HG03280 (cell line): ENCODE results near the gene CAMK1D.
A peak's percentile ranks its signal among the peaks of the same experiment; 100 is the strongest.
"Not testable (repeated sequence)": the region's sequence is repeated elsewhere in the genome, so short reads cannot be mapped to it uniquely, and the experiment has no call there.

Source experiments
- ATAC-seq: cut with Tn5 transposase; IDR thresholded peaks from one replicate; pipeline ENCODE4 v1.9.1; 2021; ENCODE audit warnings: mild to moderate bottlenecking, moderate library complexity; ENCODE audit not compliant: unreplicated experiment

Gene CAMK1D

GRCh38 chr10:12348870-12349628 lies at the start of gene CAMK1D:
Gene CAMK1D (plus strand): TSS chr10:12349547.
- peak; percentile 48 for ATAC-seq

- ATAC-seq, result not testable (repeated sequence)
Measured at GRCh38 chr10:12301036-12301435, 48.3 kb upstream of the CAMK1D start.

- ATAC-seq, result no peak
Measured at GRCh38 chr10:12308057-12308456, 41.3 kb upstream of the CAMK1D start.

- no peak for ATAC-seq
Measured at GRCh38 chr10:12308736-12309375, 40.5 kb upstream of the CAMK1D start.

GRCh38 chr10:12309783-12310182 lies 39.6 kb upstream of the CAMK1D start:
- ATAC-seq, result not testable (repeated sequence)

GRCh38 chr10:12314836-12315235 lies 34.5 kb upstream of the CAMK1D start:
- ATAC-seq, result no peak

GRCh38 chr10:12319076-12319475 lies 30.3 kb upstream of the CAMK1D start:
- ATAC-seq, result no peak

GRCh38 chr10:12320892-12321291 lies 28.5 kb upstream of the CAMK1D start:
- ATAC-seq, result no peak

GRCh38 chr10:12321641-12322040 lies 27.7 kb upstream of the CAMK1D start:
- ATAC-seq, result no peak

GRCh38 chr10:12322583-12323131 lies 26.7 kb upstream of the CAMK1D start:
- ATAC-seq, result no peak

- ATAC-seq, result no peak
Measured at GRCh38 chr10:12324530-12324929, 24.8 kb upstream of the CAMK1D start.

GRCh38 chr10:12327074-12327473 lies 22.3 kb upstream of the CAMK1D start:
- no peak for ATAC-seq

- no peak for ATAC-seq
Measured at GRCh38 chr10:12327476-12327875, 21.9 kb upstream of the CAMK1D start.

- not testable (repeated sequence) for ATAC-seq
Measured at GRCh38 chr10:12328312-12328711, 21.0 kb upstream of the CAMK1D start.

- no peak for ATAC-seq
Measured at GRCh38 chr10:12332572-12333379, 16.6 kb upstream of the CAMK1D start.

- ATAC-seq, result peak; percentile 66
Measured at GRCh38 chr10:12333380-12334185, 15.8 kb upstream of the CAMK1D start.

GRCh38 chr10:12334186-12334530 lies 15.2 kb upstream of the CAMK1D start:
- ATAC-seq, result no peak

- ATAC-seq, result not testable (repeated sequence)
Measured at GRCh38 chr10:12335169-12335568, 14.2 kb upstream of the CAMK1D start.

- ATAC-seq, result no peak
Measured at GRCh38 chr10:12337453-12338372, 11.6 kb upstream of the CAMK1D start.

GRCh38 chr10:12338981-12339380 lies 10.4 kb upstream of the CAMK1D start:
- ATAC-seq, result no peak
